SU-DHL-6 (cell line): Measurements from ENCODE around the gene SPTBN5.

Experiments
- H2AFZ ChIP-seq: fragments of 200-600 bp; sonication (generic); 2 replicates; pipeline ENCODE4 v1.6.1; 2014; ENCODE audit warnings: low read depth, mild to moderate bottlenecking, moderate library complexity, mixed read lengths, antibody characterized with exemption, low read length; ENCODE audit not compliant: severe bottlenecking
- H3F3A ChIP-seq: fragments of 200-600 bp; shearing (Covaris generic); 2 replicates; pipeline ENCODE4 v1.6.0; 2016; ENCODE audit warnings: antibody characterized with exemption, mild to moderate bottlenecking; ENCODE audit not compliant: insufficient read depth
- H3K27ac ChIP-seq: fragments of 200-600 bp; sonication (generic); 2 replicates; pipeline ENCODE4 v1.5.1; 2016; ENCODE audit warnings: low read depth, mild to moderate bottlenecking, low read length, moderate library complexity, mixed read lengths
- H3K27me3 ChIP-seq: fragments of 200-600 bp; sonication (generic), shearing (Covaris generic); 2 replicates; pipeline ENCODE4 v1.6.0; 2014; ENCODE audit warnings: mild to moderate bottlenecking, low read length
- H3K36me3 ChIP-seq: fragments of 200-600 bp; sonication (generic); 2 replicates; pipeline ENCODE4 v1.6.1; 2014; ENCODE audit warnings: mild to moderate bottlenecking, low read length, mixed read lengths
- H3K4me2 ChIP-seq: fragments of 300-600, 200-600 bp; shearing (Covaris generic), sonication (generic); 2 replicates; pipeline ENCODE4 v1.6.0; 2014; ENCODE audit warnings: low read length, low read depth, mild to moderate bottlenecking; ENCODE audit not compliant: poor library complexity, severe bottlenecking
- H3K4me3 ChIP-seq: fragments of 200-600 bp; sonication (generic); 2 replicates; pipeline ENCODE4 v1.5.1; 2014; ENCODE audit warnings: antibody characterized with exemption, low read length, mild to moderate bottlenecking, mixed read lengths; ENCODE audit not compliant: insufficient read depth, poor library complexity, severe bottlenecking
- H3K79me2 ChIP-seq: fragments of 200-600 bp; sonication (generic); 2 replicates; pipeline ENCODE4 v1.6.1; 2014; ENCODE audit warnings: mild to moderate bottlenecking, low read length, moderate library complexity; ENCODE audit not compliant: insufficient read depth
- H3K9ac ChIP-seq: fragments of 200-600 bp; sonication (generic); 2 replicates; pipeline ENCODE4 v1.7.0; 2014; ENCODE audit warnings: mild to moderate bottlenecking, low read length
- H3K9me2 ChIP-seq: fragments of 200-600 bp; sonication (generic); replicated peaks from 2 replicates; pipeline ENCODE4 v1.6.1; 2014; ENCODE audit warnings: low read length; ENCODE audit not compliant: insufficient read depth
- H3K9me3 ChIP-seq: fragments of 200-600 bp; sonication (generic); 2 replicates; pipeline ENCODE4 v1.6.1; 2014; ENCODE audit warnings: low read length, mixed read lengths; ENCODE audit not compliant: insufficient read depth
- H4K20me1 ChIP-seq: fragments of 200-600 bp; sonication (generic); 2 replicates; pipeline ENCODE4 v1.6.1; 2014; ENCODE audit warnings: low read depth, mild to moderate bottlenecking, antibody characterized with exemption, low read length, moderate library complexity, mixed read lengths
- CTCF ChIP-seq: fragments of 200-600 bp; sonication (generic); IDR thresholded peaks from one replicate; pipeline ENCODE4 v1.5.1; 2017; ENCODE audit warnings: antibody characterized with exemption, mild to moderate bottlenecking, low read length, moderate library complexity; ENCODE audit not compliant: insufficient read depth, poor library complexity, severe bottlenecking
- EZH2phosphoT487 ChIP-seq: fragments of 200-600 bp; sonication (generic), shearing (Covaris generic); conservative IDR thresholded peaks from 2 replicates; pipeline ENCODE4 v1.6.1; 2018; ENCODE audit warnings: mild to moderate bottlenecking, antibody characterized with exemption, low read length, moderate library complexity, mixed read lengths

Gene SPTBN5

DNA sequence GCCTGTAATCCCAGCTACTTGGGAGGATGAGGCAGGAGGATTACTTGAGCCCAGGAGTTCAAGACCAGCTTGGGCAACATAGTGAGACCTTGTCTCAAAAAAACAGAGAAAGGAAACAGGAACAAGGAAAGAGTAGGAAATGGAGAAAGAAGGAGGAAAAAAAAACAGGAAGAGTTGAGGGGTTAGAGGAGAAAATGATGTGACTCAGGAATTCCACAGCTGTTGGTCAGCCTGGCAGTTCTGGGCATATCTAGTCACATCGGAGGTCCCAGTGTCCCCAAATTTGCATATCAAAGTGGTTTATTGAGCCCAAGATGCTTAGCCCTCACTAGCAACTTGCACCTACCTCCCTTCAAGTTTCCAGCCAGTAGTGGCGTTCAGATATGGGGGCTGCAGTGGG, 84.7 kb downstream of the SPTBN5 start:
- Histone ChIP-seq H2AFZ (no peak overlapping the region), H3K36me3 (no peaks in the 10 kb centered on the region), H3F3A (no peaks in the 10 kb centered on the region), H3K79me2 (no peaks in the 10 kb centered on the region), H3K27ac (no peak overlapping the region), H4K20me1 (no peaks in the 10 kb centered on the region), H3K27me3 (no peaks in the 10 kb centered on the region), H3K4me2 (no peak overlapping the region), H3K9me2 (no peaks in the 10 kb centered on the region), H3K9ac (no peak overlapping the region), H3K4me3 (no peak overlapping the region), H3K9me3 (no peaks in the 10 kb centered on the region)
- no peak for TF ChIP-seq EZH2phosphoT487
- no peak for TF ChIP-seq CTCF

- Histone ChIP-seq H3K9me2 (no peaks in the 10 kb centered on the region), H3K27me3 (no peaks in the 10 kb centered on the region), H3K9ac (no peak overlapping the region), H2AFZ (no peak overlapping the region), H4K20me1 (no peaks in the 10 kb centered on the region), H3K27ac (no peak overlapping the region), H3K9me3 (no peaks in the 10 kb centered on the region), H3K79me2 (no peaks in the 10 kb centered on the region), H3K4me3 (no peak overlapping the region), H3K4me2 (no peak overlapping the region), H3F3A (no peaks in the 10 kb centered on the region), H3K36me3 (no peaks in the 10 kb centered on the region)
- TF ChIP-seq EZH2phosphoT487 (no peak), CTCF (no peak)
Observed at GRCh38 chr15:41806291-41807181, 87.3 kb downstream of the SPTBN5 start.

DNA sequence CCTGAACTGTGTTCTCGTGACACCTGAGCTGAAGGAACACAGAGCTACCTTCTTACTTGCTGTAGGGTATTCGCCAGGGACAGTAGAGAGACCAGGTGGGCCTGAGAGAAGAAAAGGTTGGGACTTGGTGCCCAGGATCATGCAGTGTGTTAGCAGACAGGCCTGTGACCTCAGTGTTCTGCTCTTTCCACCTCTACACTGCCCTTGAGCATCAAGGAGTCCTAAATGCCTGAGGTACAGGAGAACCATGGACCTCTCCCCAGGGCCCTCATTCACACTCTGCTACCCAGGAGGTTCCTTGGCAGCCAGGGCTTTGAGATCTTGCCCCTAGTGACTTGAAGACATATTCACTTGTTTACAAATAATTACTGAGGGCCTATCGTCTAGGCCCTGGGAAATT, 88.1 kb downstream of the SPTBN5 start:
- no peak overlapping the region for H3K9ac ChIP-seq

More for the DNA sequence above, 88.1 kb downstream of the SPTBN5 start:
- TF ChIP-seq EZH2phosphoT487, result no peak
- TF ChIP-seq CTCF, result no peak
- Histone ChIP-seq H4K20me1 (no peaks in the 10 kb centered on the region), H3K79me2 (no peaks in the 10 kb centered on the region), H3K4me3 (no peak overlapping the region), H3K27ac (no peak overlapping the region), H3K9me3 (no peaks in the 10 kb centered on the region; the same call in 1 of the 2 replicates), H3K27me3 (no peaks in the 10 kb centered on the region), H3K36me3 (0 out of 2 replicates have a peak, but pooled peaks cover 4% of the 10 kb centered on the region), H3K9me2 (no peaks in the 10 kb centered on the region), H3K4me2 (no peak overlapping the region), H3F3A (no peaks in the 10 kb centered on the region), H2AFZ (no peak overlapping the region)
